A673 (cell line): ENCODE measurements around the gene HSDL1.

ENCODE experiments used
- CTCF ChIP-seq: fragments of 300-800, 200-600 bp; sonication (generic); conservative IDR thresholded peaks from 2 replicates; pipeline ENCODE4 v1.5.1; 2017; ENCODE audit warnings: low read depth, mild to moderate bottlenecking, antibody characterized with exemption, low read length, moderate library complexity, mixed read lengths
- EZH2 ChIP-seq: fragments of 200-600 bp; sonication (generic); IDR thresholded peaks from 2 replicates; pipeline ENCODE4 v1.6.1; 2017; ENCODE audit warnings: borderline replicate concordance, low read depth, mild to moderate bottlenecking, mixed read lengths, antibody characterized with exemption, low read length; ENCODE audit not compliant: poor library complexity, severe bottlenecking

GRCh38 chr16:84086341-84086740 is 58.6 kb downstream of the HSDL1 start:
- TF ChIP-seq CTCF (no peak), EZH2 (no peak)
